ENCODE measurements around the gene FAHD1. TPM values are rescaled to one million over a fixed set of nuclear protein-coding genes. Genes with fewer than 3 reads are reported as not detected.

Gene FAHD1
- polyA plus RNA-seq, 3 donors from 2014 or later: 22.7 to 35.4 (median 24.8) TPM

GRCh38 chr16:1812732-1813163 is 14.3 kb upstream of the FAHD1 start:
- peaks cover 0 to 3% (median 0%) of the 10 kb centered on the region in 6 donors for H3K9me3 Mint-ChIP-seq
- H3K27me3 Mint-ChIP-seq (ENCODE audit: low read depth in 3 of 3): peaks cover 0 to 5% (median 2%) of the 10 kb centered on the region in 3 donors
- peaks cover 4 to 12% of the 10 kb centered on the region in 2 donors for H3K4me1 Mint-ChIP-seq
- H3K36me3 Mint-ChIP-seq: peaks cover 7 to 16% (median 8%) of the 10 kb centered on the region in 3 donors
- peak overlapping the region in 2 of 6 donors; percentile 25 to 60 for H3K27ac Mint-ChIP-seq
- peak in 2 of 3 donors; percentile 8 to 18 for DNase-seq
- H3K4me3 Mint-ChIP-seq: no peak overlapping the region

DNA sequence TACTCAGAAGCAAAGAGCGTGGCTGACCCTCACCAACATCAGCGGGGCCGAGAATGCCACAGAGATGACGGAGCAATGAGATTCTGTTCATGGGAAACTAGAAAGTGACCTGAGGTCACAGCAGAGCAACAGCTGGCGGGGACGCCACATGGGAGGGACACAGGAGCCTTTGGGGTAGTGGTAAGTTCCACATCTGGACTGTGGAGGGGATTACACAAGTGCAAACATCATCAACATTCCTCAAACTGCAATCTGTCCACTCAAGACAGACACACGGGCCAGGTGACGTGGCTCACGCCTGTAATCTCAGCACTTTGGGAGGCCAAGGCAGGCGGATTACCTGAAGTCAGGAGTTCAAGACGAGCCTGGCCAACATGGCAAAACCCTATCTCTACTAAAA is 11.5 kb upstream of the FAHD1 start:
- no peak for DNase-seq
- H3K36me3 Mint-ChIP-seq: peaks cover 7 to 16% (median 8%) of the 10 kb centered on the region in 3 donors
- peaks cover 0 to 4% (median 2%) of the 10 kb centered on the region in 3 donors for H3K27me3 Mint-ChIP-seq (ENCODE audit: low read depth in 3 of 3)
- H3K9me3 Mint-ChIP-seq: peaks cover 0 to 3% (median 0%) of the 10 kb centered on the region in 6 donors
- no peak overlapping the region for H3K4me3 Mint-ChIP-seq
- H3K4me1 Mint-ChIP-seq: peaks cover 4 to 12% of the 10 kb centered on the region in 2 donors
- H3K27ac Mint-ChIP-seq: peak overlapping the region in 1 of 6 donors; percentile 42

DNA sequence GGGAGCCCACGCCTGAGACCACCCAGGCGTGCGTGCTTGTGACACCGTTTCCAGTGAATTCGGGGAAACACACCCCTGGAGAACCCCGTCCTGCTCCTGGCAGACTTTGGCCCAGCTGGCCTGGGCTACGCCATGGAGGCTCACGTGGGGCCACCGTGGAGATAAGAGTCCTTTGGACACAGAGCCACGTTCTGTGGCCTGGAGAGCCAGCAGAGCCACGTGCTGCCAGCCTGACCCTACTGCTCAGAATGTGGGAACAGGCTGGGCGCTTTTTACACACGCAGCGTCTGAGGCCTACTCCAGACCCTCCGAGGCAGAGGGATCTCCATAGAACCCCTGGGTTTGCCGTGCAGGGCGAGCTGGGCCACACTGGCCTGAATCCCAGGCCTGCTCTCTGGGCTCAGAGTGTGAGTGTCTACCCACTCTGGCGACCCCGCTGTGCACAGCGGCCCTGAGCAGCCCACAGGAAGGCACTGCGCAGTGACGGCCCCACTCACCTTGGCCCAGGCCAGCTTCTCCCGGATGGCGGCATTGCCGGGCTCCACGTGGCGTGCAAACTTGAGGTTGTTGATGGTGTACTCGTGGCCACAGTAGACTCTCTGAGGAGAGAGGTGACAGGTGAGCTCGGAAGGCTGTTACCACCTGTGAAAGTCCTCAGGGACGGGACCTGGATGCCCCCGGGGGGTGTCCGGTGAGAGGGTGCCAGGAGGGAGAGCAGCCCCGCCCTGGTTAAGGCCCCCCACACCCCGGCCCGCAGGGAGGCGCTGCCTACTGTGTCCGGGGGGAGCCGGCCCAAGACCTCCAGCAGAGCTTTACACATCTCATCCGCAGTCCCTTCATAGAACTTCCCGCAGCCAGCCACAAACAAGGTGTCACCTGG is 10.4 kb upstream of the FAHD1 start:
- Mint-ChIP-seq H3K9me3 (peaks cover 0 to 3% (median 0%) of the 10 kb centered on the region in 6 donors), H3K4me3 (no peak overlapping the region), H3K4me1 (peaks cover 4 to 12% of the 10 kb centered on the region in 2 donors), H3K27me3 (ENCODE audit: low read depth in 3 of 3) (peaks cover 0 to 4% (median 2%) of the 10 kb centered on the region in 3 donors), H3K36me3 (peaks cover 7 to 16% (median 8%) of the 10 kb centered on the region in 3 donors), H3K27ac (no peak overlapping the region)
- DNase-seq: no peak

- H3K27ac Mint-ChIP-seq: peak overlapping the region in 1 of 6 donors; percentile 1
- peaks cover 0 to 4% (median 2%) of the 10 kb centered on the region in 3 donors for H3K27me3 Mint-ChIP-seq (ENCODE audit: low read depth in 3 of 3)
- peaks cover 7 to 16% (median 8%) of the 10 kb centered on the region in 3 donors for H3K36me3 Mint-ChIP-seq
- H3K4me3 Mint-ChIP-seq: no peak overlapping the region
- peaks cover 0 to 3% (median 0%) of the 10 kb centered on the region in 6 donors for H3K9me3 Mint-ChIP-seq
- H3K4me1 Mint-ChIP-seq: peaks cover 4 to 12% of the 10 kb centered on the region in 2 donors
- no peak for DNase-seq
Measured at GRCh38 chr16:1817276-1817589, 9.8 kb upstream of the FAHD1 start.

- DNase-seq: no peak
- H3K36me3 Mint-ChIP-seq: peaks cover 7 to 16% (median 8%) of the 10 kb centered on the region in 3 donors
- no peak overlapping the region for H3K4me3 Mint-ChIP-seq
- no peak overlapping the region for H3K27ac Mint-ChIP-seq
- H3K9me3 Mint-ChIP-seq: peaks cover 0 to 3% (median 0%) of the 10 kb centered on the region in 6 donors
- peaks cover 0 to 4% (median 2%) of the 10 kb centered on the region in 3 donors for H3K27me3 Mint-ChIP-seq (ENCODE audit: low read depth in 3 of 3)
- peaks cover 4 to 12% of the 10 kb centered on the region in 2 donors for H3K4me1 Mint-ChIP-seq
Measured at GRCh38 chr16:1817716-1818115, 9.3 kb upstream of the FAHD1 start.

DNA sequence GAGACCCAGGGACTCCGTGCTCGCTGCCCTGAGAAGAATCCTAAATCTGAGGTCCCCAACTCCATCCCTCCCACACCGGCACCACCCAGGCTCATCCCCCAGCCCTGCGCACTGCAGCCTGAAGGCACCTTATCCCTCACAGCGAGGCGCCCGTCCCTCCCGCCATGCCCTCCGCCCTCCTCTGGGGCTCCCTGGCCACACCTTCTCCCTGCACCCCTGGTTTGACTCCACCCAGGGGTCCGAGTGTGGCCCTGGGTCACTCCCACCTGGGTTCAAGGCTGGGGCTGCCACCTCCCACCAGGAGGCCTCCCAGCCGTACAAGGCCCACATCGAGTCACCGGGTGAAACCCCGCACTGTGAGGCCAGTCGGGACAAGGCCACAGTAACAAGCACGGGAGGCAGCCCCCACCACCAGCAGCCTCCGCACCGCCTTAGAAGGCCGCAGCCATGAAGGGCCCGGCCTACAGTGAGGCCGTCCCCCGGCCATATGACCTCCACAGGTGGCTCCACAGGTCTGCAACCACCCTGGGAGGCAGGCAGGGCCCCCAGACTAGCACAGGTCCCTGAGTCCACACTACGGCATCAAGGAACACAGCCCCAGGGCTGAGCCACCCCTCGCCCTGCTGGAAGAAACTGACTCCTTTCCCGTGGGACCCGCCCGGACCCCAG is 8.7 kb upstream of the FAHD1 start:
- H3K27me3 Mint-ChIP-seq (ENCODE audit: low read depth in 3 of 3): peaks cover 0 to 4% (median 2%) of the 10 kb centered on the region in 3 donors
- H3K9me3 Mint-ChIP-seq: peaks cover 0 to 3% (median 0%) of the 10 kb centered on the region in 6 donors
- DNase-seq: no peak
- peaks cover 0 to 8% of the 10 kb centered on the region in 2 donors for H3K4me1 Mint-ChIP-seq
- peaks cover 7 to 13% (median 8%) of the 10 kb centered on the region in 3 donors for H3K36me3 Mint-ChIP-seq
- H3K4me3 Mint-ChIP-seq: no peak overlapping the region
- H3K27ac Mint-ChIP-seq: no peak overlapping the region

- H3K27me3 Mint-ChIP-seq (ENCODE audit: low read depth in 3 of 3): peaks cover 2% of the 10 kb centered on the region in 3 donors
- peaks cover 0 to 3% (median 0%) of the 10 kb centered on the region in 6 donors for H3K9me3 Mint-ChIP-seq
- peaks cover 6 to 8% (median 7%) of the 10 kb centered on the region in 3 donors for H3K36me3 Mint-ChIP-seq
- no peak overlapping the region for H3K4me3 Mint-ChIP-seq
- H3K4me1 Mint-ChIP-seq: peaks cover 4 to 10% of the 10 kb centered on the region in 2 donors
- H3K27ac Mint-ChIP-seq: peak overlapping the region in 3 of 6 donors; percentile 40 to 71 (median 57)
- no peak for DNase-seq
Measured at GRCh38 chr16:1818873-1819525, 8.0 kb upstream of the FAHD1 start.

- peak overlapping the region in 2 of 6 donors; percentile 40 to 57 for H3K27ac Mint-ChIP-seq
- H3K4me3 Mint-ChIP-seq: no peak overlapping the region
- H3K4me1 Mint-ChIP-seq: peaks cover 10 to 16% of the 10 kb centered on the region in 2 donors
- peaks cover 2 to 3% (median 2%) of the 10 kb centered on the region in 3 donors for H3K27me3 Mint-ChIP-seq (ENCODE audit: low read depth in 3 of 3)
- no peak for DNase-seq
- H3K36me3 Mint-ChIP-seq: peaks cover 6 to 8% (median 7%) of the 10 kb centered on the region in 3 donors
- H3K9me3 Mint-ChIP-seq: peaks cover 0 to 3% (median 0%) of the 10 kb centered on the region in 6 donors
Measured at GRCh38 chr16:1819611-1820010, 7.4 kb upstream of the FAHD1 start.

DNA sequence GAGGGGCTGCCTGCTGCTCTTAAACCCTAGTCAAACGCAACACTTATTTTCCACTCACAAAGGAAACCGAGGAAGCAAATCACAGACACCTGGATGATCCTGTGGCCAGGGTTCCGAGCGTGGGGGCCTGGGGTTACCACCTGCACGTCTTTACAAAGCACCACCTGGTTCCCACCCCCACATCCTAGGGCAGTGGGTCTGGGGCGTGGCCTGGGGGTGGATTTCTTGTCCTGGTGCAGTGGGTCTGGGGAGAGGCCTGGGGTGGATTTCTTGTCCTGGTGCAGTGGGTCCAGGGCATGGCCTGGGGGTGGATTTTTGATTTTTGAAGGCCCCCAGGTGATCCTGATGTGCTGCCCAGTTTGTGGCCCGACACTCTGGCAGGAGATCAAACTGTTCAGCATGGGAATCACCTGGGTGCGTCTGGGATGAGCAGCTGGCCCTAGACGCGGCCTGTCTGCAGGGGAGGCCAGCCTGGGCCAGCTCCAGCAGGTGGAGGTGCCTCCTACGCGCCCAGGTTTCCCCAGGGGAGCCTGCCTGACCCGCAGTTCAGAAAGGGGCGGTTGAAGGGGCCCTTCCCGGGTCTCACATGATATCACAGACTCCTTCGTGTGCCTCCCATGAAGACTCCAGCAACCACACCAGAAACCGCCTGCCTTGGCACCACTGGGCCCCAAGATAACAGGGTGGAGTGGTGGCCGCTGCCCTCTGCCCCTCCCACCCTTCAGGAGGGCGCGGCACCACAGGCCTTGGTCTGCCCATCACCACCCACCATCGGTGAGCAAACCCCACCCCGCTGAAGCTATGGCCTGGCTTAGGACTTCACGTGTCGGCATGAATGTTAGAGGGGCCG is 6.7 kb upstream of the FAHD1 start:
- peaks cover 0 to under 1% (median 0%) of the 10 kb centered on the region in 6 donors for H3K9me3 Mint-ChIP-seq
- no peak overlapping the region for H3K27ac Mint-ChIP-seq
- peaks cover 13 to 15% of the 10 kb centered on the region in 2 donors for H3K4me1 Mint-ChIP-seq
- H3K36me3 Mint-ChIP-seq: peaks cover 1 to 2% (median 2%) of the 10 kb centered on the region in 3 donors
- H3K4me3 Mint-ChIP-seq: no peak overlapping the region
- no peak for DNase-seq
- peaks cover 2 to 4% (median 2%) of the 10 kb centered on the region in 3 donors for H3K27me3 Mint-ChIP-seq (ENCODE audit: low read depth in 3 of 3)

- no peaks in the 10 kb centered on the region for H3K9me3 Mint-ChIP-seq
- no peak overlapping the region for H3K4me3 Mint-ChIP-seq
- no peak for DNase-seq
- peaks cover 18% of the 10 kb centered on the region in 2 donors for H3K4me1 Mint-ChIP-seq
- H3K36me3 Mint-ChIP-seq: no peaks in the 10 kb centered on the region
- H3K27ac Mint-ChIP-seq: no peak overlapping the region
- H3K27me3 Mint-ChIP-seq (ENCODE audit: low read depth in 3 of 3): peaks cover 2 to 4% (median 2%) of the 10 kb centered on the region in 3 donors
Measured at GRCh38 chr16:1820946-1821290, 6.1 kb upstream of the FAHD1 start.

- Mint-ChIP-seq H3K27ac (peak overlapping the region in 1 of 6 donors; percentile 17), H3K36me3 (no peaks in the 10 kb centered on the region), H3K4me1 (peaks cover 19 to 20% of the 10 kb centered on the region in 2 donors), H3K4me3 (no peak overlapping the region), H3K27me3 (ENCODE audit: low read depth in 3 of 3) (peaks cover 6 to 7% (median 7%) of the 10 kb centered on the region in 3 donors), H3K9me3 (no peaks in the 10 kb centered on the region)
- DNase-seq: no peak
Measured at GRCh38 chr16:1821861-1822611, 5.0 kb upstream of the FAHD1 start.

GRCh38 chr16:1822801-1823200 is 4.2 kb upstream of the FAHD1 start:
- H3K4me3 Mint-ChIP-seq: no peak overlapping the region
- DNase-seq: no peak
- no peaks in the 10 kb centered on the region for H3K9me3 Mint-ChIP-seq
- peaks cover 8 to 14% (median 11%) of the 10 kb centered on the region in 3 donors for H3K27me3 Mint-ChIP-seq (ENCODE audit: low read depth in 3 of 3)
- peaks cover 27% of the 10 kb centered on the region in 2 donors for H3K4me1 Mint-ChIP-seq
- no peak overlapping the region for H3K27ac Mint-ChIP-seq
- H3K36me3 Mint-ChIP-seq: no peaks in the 10 kb centered on the region
